CD4-positive, alpha-beta T cell (primary cell): Measurements from ENCODE around the gene EXD3. TPM values are rescaled to one million over a fixed set of nuclear protein-coding genes. Genes with fewer than 3 reads are reported as not detected.
A peak's percentile ranks its signal among the peaks of the same experiment; 100 is the strongest.

ENCODE experiments used
- ATAC-seq: fragments of 200-7000 bp; cut with Tn5 transposase; one replicate; pipeline ENCODE4 v1.10.0; 2022; ENCODE audit warnings: mild to moderate bottlenecking; ENCODE audit not compliant: poor library complexity
- CTCF ChIA-PET: fragments of 350-600 bp; sonication (Branson Sonifier 250); formaldehyde crosslinking; loops from one replicate; lab custom pipeline; 2021; ENCODE audit warnings: antibody characterized with exemption, inconsistent platforms; lab: Charles Lee
- POLR2A ChIA-PET: fragments of 350-600 bp; sonication (Branson Sonifier 250); formaldehyde crosslinking; loops from one replicate; lab custom pipeline; 2021; ENCODE audit warnings: antibody characterized with exemption, inconsistent platforms; lab: Charles Lee
- DNase-seq, 14 experiments: peaks; one replicate each; pipeline ENCODE4 v3.0.0-alpha.2; 2013 to 2020; ENCODE audit warnings: mixed read lengths in 2 of 14
- H3K27ac ChIP-seq, 2 donors: one replicate each; pipeline versions ENCODE4 v1.5.1 to v1.7.0; 2013; ENCODE audit warnings: low read length in 2 of 2, low read depth in 1 of 2, mild to moderate bottlenecking in 1 of 2
- H3K27me3 ChIP-seq, 2 experiments: 1 replicate in 1 of 2; 2 replicates in 1 of 2; pipeline versions ENCODE4 v1.6.1 to v1.7.0; 2013; ENCODE audit warnings: low read length in 2 of 2, control low read depth in 1 of 2, mild to moderate bottlenecking in 1 of 2, moderate library complexity in 1 of 2; ENCODE audit not compliant: insufficient read depth in 2 of 2, control insufficient read depth in 1 of 2
- H3K36me3 ChIP-seq: one replicate; pipeline ENCODE4 v1.6.1; 2013; ENCODE audit warnings: low read length, control low read depth; ENCODE audit not compliant: insufficient read depth
- H3K4me1 ChIP-seq: one replicate; pipeline ENCODE4 v1.6.1; 2013; ENCODE audit warnings: low read length, control low read depth; ENCODE audit not compliant: insufficient read depth
- H3K4me3 ChIP-seq: one replicate; pipeline ENCODE4 v1.5.1; 2013; ENCODE audit warnings: mild to moderate bottlenecking, low read length, moderate library complexity
- H3K9me3 ChIP-seq, 2 experiments: 1 replicate in 1 of 2; 2 replicates in 1 of 2; pipeline versions ENCODE4 v1.6.1 to v1.7.0; 2013; ENCODE audit warnings: low read length in 2 of 2, mild to moderate bottlenecking in 2 of 2, control low read depth in 1 of 2, moderate library complexity in 1 of 2; ENCODE audit not compliant: control insufficient read depth in 1 of 2, insufficient read depth in 1 of 2
- H3K27ac Mint-ChIP-seq: one replicate; pipeline ENCODE4 v1.8.0; 2020; ENCODE audit warnings: mixed read lengths
- H3K27me3 Mint-ChIP-seq: one replicate; pipeline ENCODE4 v1.8.0; 2021; ENCODE audit warnings: mixed read lengths
- H3K36me3 Mint-ChIP-seq: one replicate; pipeline ENCODE4 v1.8.0; 2021; ENCODE audit warnings: low read depth, mixed read lengths
- H3K4me1 Mint-ChIP-seq: one replicate; pipeline ENCODE4 v1.8.0; 2021; ENCODE audit warnings: low read depth, mixed read lengths
- H3K4me3 Mint-ChIP-seq: one replicate; pipeline ENCODE4 v1.8.0; 2020; ENCODE audit warnings: mild to moderate bottlenecking, mixed read lengths
- H3K9me3 Mint-ChIP-seq: one replicate; pipeline ENCODE4 v1.8.0; 2020; ENCODE audit warnings: mixed read lengths
- CTCF ChIP-seq: fragments of 200-600 bp; IDR thresholded peaks from one replicate; pipeline ENCODE4 v1.8.0; 2022; ENCODE audit warnings: antibody characterized with exemption, mild to moderate bottlenecking
- intact Hi-C, 2 experiments: fragments of 100-400 bp; cut with DNase I in 1 of 2; cut with micrococcal nuclease in 1 of 2; formaldehyde crosslinking; loops; one replicate each; pipeline versions ENCODE4 v1.15.1 to v1.9.0; 2023 to 2025; cut with DNase I, micrococcal nuclease
- total RNA-seq, 174 experiments: library from RNA in 2 of 174; stranded (reverse) in 2 of 174; gene quantifications; one replicate each; pipeline ENCODE4 v1.2.3 and lab custom pipeline; 2021 to 2026

EXD3 gene
- total RNA-seq, 2 experiments from 2014 or later = 14.9 to 16.9 TPM

DNA sequence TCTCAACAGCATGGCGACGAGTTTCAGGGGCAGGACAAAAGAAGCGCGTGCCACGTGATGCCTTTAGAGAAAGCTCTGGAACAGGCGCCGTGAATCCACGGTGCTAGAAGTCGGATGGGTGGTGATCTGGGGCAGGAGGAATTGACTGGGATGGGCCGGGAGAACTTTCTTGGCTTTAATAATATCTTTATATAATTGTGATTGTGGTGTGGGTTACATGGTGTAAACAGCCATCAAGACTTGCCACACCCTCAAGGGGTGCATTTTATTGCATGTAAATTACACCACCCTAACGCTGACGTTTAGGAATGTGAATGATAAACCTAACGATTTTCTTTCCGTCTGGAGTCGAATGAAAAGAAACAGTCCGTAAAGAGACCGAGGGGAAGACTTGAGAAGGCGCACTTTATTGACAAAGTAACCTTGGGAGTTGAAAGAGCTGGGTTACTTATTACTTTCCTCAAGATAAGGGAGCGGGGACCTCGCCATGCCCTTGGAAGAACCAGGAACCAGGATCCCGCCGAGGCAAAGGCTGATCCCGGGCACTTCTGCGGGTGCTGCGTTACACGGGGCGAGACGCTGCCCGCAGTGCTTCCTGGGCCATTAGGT, 129.4 kb downstream of the EXD3 start:
- Mint-ChIP-seq H3K4me1 (no peaks in the 10 kb centered on the region), H3K27ac (no peak overlapping the region), H3K27me3 (peaks cover 38% of the 10 kb centered on the region), H3K9me3 (no peaks in the 10 kb centered on the region), H3K36me3 (no peaks in the 10 kb centered on the region), H3K4me3 (peak overlapping the region; percentile 54)
- intact Hi-C loops = loop anchor here (2.0 kb wide), 2 partner anchors 113 to 233 kb away; no protein-coding TSS in a partner anchor
- H3K27ac ChIP-seq = no peak overlapping the region
- peaks cover 15% of the 10 kb centered on the region for H3K4me1 ChIP-seq
- H3K27me3 ChIP-seq = peaks cover 46 to 48% of the 10 kb centered on the region in 2 experiments
- peaks cover 0 to 27% of the 10 kb centered on the region in 2 experiments for H3K9me3 ChIP-seq
- no peaks in the 10 kb centered on the region for H3K36me3 ChIP-seq
- DNase-seq (no peak), ATAC-seq (no peak)
- no peak for TF ChIP-seq CTCF
- POLR2A ChIA-PET = no interaction called here
- no peak overlapping the region for H3K4me3 ChIP-seq
- CTCF ChIA-PET = no interaction called here

- peaks cover 38% of the 10 kb centered on the region for H3K27me3 Mint-ChIP-seq
- Histone ChIP-seq H3K4me1 (peaks cover 15% of the 10 kb centered on the region), H3K36me3 (no peaks in the 10 kb centered on the region), H3K27me3 (peaks cover 41 to 43% of the 10 kb centered on the region in 2 experiments), H3K4me3 (no peak overlapping the region), H3K9me3 (peaks cover 0 to 26% of the 10 kb centered on the region in 2 experiments), H3K27ac (no peak overlapping the region)
- ATAC-seq (no peak), DNase-seq (peak in 1 of 14 experiments; percentile 15)
- no peaks in the 10 kb centered on the region for H3K9me3 Mint-ChIP-seq
- no peak for TF ChIP-seq CTCF
- ChIA-PET CTCF (no interaction called here), POLR2A (no interaction called here)
- H3K27ac Mint-ChIP-seq = no peak overlapping the region
- no peaks in the 10 kb centered on the region for H3K4me1 Mint-ChIP-seq
- intact Hi-C loops = no loop called here
- H3K36me3 Mint-ChIP-seq = no peaks in the 10 kb centered on the region
- no peak overlapping the region for H3K4me3 Mint-ChIP-seq
Measured at GRCh38 chr9:137293094-137293481, 129.9 kb downstream of the EXD3 start.

DNA sequence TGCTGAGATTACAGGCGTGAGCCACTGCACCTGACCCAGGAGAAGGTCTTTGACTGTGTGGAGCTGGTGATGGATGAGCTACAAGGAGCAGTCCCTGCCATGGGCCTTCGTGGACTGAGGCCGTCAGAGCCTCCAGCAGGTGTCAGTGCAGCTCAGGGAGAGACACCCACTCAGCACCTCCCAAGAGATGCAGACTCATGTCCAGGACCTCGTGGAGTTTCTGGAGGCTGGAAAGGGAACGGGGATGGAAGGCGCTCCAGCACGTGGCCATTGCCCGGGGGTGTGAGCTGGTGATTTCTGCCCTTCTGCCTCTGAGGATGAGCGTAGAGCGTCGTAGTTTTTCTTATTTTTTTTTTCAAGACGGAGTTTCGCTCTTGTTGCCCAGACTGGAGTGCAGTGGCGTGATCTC, 136.0 kb downstream of the EXD3 start:
- intact Hi-C loops = no loop called here
- peak; percentile 41 for ATAC-seq
- H3K4me1 Mint-ChIP-seq = no peaks in the 10 kb centered on the region
- H3K4me3 Mint-ChIP-seq = no peak overlapping the region
- DNase-seq = peak in 4 of 14 experiments; percentile 29 to 57 (median 42)
- no peaks in the 10 kb centered on the region for H3K36me3 Mint-ChIP-seq
- POLR2A ChIA-PET = no interaction called here
- no peaks in the 10 kb centered on the region for H3K9me3 Mint-ChIP-seq
- no peaks in the 10 kb centered on the region for H3K27me3 ChIP-seq
- peaks cover 0 to 6% of the 10 kb centered on the region in 2 experiments for H3K9me3 ChIP-seq
- no peak overlapping the region for H3K27ac ChIP-seq
- CTCF ChIA-PET = interaction anchor here (0.6 kb wide), 1 partner anchor 263 kb away, joined by 3 read pairs; no protein-coding TSS in a partner anchor
- TF ChIP-seq CTCF = no peak
- H3K4me1 ChIP-seq = no peaks in the 10 kb centered on the region
- no peak overlapping the region for H3K27ac Mint-ChIP-seq
- H3K36me3 ChIP-seq = no peaks in the 10 kb centered on the region
- peaks cover 16% of the 10 kb centered on the region for H3K27me3 Mint-ChIP-seq
- no peak overlapping the region for H3K4me3 ChIP-seq
